ENCODE data around the gene OS9.
"Not testable (repeated sequence)": the region's sequence is repeated elsewhere in the genome, so short reads cannot be mapped to it uniquely, and the experiment has no call there.

Gene OS9

GRCh38 chr12:57718641-57719528 is 25.0 kb downstream of the OS9 start:
- no peak overlapping the region for H3K4me3 ChIP-seq (ENCODE audit: control insufficient read depth, low read depth, low read length)
- TF ChIP-seq CTCF (conservative IDR thresholded peaks at IDR 0.05; ENCODE audit: control insufficient read depth, insufficient read depth, low read depth, low read length) = no peak
- no peak for DNase-seq (ENCODE audit: low read depth)

DNA sequence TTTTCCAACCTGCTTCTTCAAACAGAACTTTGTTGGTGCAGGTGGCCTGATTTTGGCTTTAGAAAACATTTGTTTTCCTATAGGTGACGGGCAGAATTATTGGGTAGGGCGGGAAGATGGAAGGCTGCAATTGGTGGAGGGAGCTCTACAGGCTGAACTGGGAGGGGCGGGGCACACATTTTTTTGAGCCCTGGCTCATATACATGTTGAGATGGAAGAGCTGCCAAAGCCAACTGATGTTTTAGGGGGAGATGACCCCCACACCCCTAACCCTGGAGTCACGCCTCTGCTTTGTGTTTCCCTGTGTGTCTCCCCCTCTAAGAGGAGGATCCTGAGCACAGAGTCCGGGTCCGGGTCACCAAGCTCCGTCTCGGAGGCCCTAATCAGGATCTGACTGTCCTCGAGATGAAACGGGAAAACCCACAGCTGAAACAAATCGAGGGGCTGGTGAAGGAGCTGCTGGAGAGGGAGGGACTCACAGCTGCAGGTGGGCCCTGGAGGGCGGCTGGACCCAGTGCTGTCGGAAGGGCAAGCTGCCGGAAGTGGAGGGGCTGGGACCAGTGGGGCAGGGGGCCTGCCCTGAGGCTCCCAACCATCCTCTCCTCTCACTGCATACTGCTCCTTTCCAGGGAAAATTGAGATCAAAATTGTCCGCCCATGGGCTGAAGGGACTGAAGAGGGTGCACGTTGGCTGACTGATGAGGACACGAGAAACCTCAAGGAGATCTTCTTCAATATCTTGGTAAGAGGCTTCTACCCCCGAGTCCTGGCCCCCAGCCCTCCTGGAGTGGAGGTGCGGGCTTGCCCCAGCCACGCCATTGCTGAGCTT is 26.1 kb downstream of the OS9 start:
- no peak for DNase-seq (ENCODE audit: low read depth)
- H3K4me3 ChIP-seq (ENCODE audit: control insufficient read depth, low read depth, low read length) = no peak overlapping the region
- TF ChIP-seq CTCF (conservative IDR thresholded peaks at IDR 0.05; ENCODE audit: control insufficient read depth, insufficient read depth, low read depth, low read length) = no peak

GRCh38 chr12:57720606-57721595 is 27.0 kb downstream of the OS9 start:
- DNase-seq (ENCODE audit: low read depth) = no peak
- H3K4me3 ChIP-seq (ENCODE audit: control insufficient read depth, low read depth, low read length) = no peak overlapping the region
- TF ChIP-seq CTCF (conservative IDR thresholded peaks at IDR 0.05; ENCODE audit: control insufficient read depth, insufficient read depth, low read depth, low read length) = no peak

GRCh38 chr12:57721846-57722608 is 28.1 kb downstream of the OS9 start:
- not testable (repeated sequence) for DNase-seq (ENCODE audit: low read depth); H3K4me3 ChIP-seq (ENCODE audit: control insufficient read depth, low read depth, low read length)

GRCh38 chr12:57722716-57723629 is 29.0 kb downstream of the OS9 start:
- DNase-seq (ENCODE audit: low read depth) = no peak
- no peak for TF ChIP-seq CTCF (conservative IDR thresholded peaks at IDR 0.05; ENCODE audit: control insufficient read depth, insufficient read depth, low read depth, low read length)
- H3K4me3 ChIP-seq (ENCODE audit: control insufficient read depth, low read depth, low read length) = no peak overlapping the region

GRCh38 chr12:57723630-57723962 is 29.7 kb downstream of the OS9 start:
- no peak for TF ChIP-seq CTCF (conservative IDR thresholded peaks at IDR 0.05; ENCODE audit: control insufficient read depth, insufficient read depth, low read depth, low read length)
- H3K4me3 ChIP-seq (ENCODE audit: control insufficient read depth, low read depth, low read length) = no peak overlapping the region
- no peak for DNase-seq (ENCODE audit: low read depth)
